GM23248 (cell line): ENCODE results near the gene GADD45GIP1.

Source experiments
- EZH2 ChIP-seq: fragments of 200-600 bp; sonication (generic); IDR thresholded peaks from 2 replicates; pipeline ENCODE4 v1.6.1; 2018; ENCODE audit warnings: antibody characterized with exemption, mild to moderate bottlenecking; ENCODE audit not compliant: insufficient read depth, poor library complexity, severe bottlenecking
- EZH2phosphoT487 ChIP-seq: fragments of 200-600 bp; sonication (generic); IDR thresholded peaks from 2 replicates; pipeline ENCODE4 v1.6.1; 2018; ENCODE audit warnings: antibody characterized with exemption, moderate library complexity, mild to moderate bottlenecking, low read depth; ENCODE audit not compliant: insufficient read depth

DNA sequence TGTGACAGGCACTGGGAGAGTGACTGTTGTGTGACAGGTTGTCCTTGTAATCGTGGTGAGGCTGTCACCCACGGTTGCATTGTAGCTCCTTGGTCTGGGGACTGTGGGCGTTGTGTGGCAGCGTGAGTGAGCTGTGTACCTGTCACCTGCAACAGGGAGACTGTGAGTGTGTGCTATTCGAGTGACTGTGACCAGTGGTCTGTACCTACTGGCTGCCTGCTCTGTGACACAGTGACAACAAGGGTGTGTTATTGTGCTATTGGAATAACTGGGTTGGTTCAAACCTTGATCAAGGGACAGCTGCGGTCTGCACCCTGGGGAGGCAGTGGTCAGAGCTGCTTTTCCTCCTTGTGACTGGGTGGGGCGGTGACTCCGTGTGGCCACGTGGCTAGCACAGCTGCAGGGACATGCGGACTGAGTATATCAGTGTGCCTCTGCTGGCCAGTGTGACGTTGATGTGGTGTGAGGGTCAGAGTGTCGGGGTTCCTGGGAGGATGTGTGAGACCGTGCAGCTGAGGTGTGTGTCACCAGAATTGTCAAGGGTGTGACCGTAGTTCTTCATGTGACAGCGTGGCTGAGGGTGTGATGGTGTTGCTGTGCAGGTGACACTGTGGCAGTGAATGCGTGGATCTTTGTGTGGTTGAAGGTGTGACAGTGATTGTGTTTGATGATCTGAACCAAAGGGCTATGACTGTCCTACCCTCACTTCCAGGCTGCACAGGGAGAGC lies 28.2 kb upstream of the GADD45GIP1 start:
- TF ChIP-seq EZH2phosphoT487, result no peak
- TF ChIP-seq EZH2, result no peak
